CD4-positive, alpha-beta T cell treated with Interleukin-15 for 4 hours (primary cell): ENCODE results near the gene COL28A1.
"Not testable (repeated sequence)": the region's sequence is repeated elsewhere in the genome, so short reads cannot be mapped to it uniquely, and the experiment has no call there.

ENCODE experiments used
- DNase-seq: peaks from one replicate; pipeline ENCODE4 v3.0.0-alpha.2; 2020; ENCODE audit warnings: low spot score

Gene COL28A1

DNA sequence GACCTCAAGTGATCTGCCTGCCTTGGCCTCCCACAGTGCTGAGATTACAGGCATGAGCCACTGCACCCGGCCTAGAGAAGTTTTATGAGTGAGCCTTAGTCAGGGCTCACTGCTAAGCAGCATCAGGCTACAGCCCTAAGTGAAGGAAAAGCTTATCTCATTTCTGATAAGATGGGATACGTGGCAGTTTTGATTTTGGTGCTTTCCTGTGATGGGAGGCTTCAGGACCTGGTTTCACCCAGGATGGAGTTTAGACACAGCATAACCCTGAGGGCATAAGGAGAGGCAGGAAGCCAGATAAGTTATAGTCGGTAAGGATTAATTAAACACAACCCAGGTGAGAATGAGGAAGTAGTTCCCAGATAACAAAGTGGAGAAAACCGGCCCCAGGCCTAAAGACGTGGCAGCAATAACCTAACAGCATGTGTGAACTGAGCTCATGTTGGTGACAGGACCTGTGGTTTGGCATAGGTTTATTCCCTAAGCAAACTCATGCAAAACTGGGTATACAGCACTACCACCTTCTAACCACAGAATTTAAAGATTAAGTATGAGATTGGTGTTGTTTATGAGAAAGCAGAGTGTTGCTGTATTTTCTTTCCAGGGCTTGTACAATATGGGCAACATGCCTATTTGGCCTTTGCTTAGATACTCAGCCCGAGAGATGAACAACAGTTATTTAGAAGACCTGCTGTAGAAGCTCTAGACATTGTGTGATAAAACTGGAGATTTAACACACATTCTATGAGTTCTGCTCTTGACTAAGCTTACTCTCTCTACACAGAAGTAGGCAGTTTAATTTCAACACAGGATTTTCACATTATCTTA is 119.4 kb downstream of the COL28A1 start:
- DNase-seq = peak; percentile 3

DNA sequence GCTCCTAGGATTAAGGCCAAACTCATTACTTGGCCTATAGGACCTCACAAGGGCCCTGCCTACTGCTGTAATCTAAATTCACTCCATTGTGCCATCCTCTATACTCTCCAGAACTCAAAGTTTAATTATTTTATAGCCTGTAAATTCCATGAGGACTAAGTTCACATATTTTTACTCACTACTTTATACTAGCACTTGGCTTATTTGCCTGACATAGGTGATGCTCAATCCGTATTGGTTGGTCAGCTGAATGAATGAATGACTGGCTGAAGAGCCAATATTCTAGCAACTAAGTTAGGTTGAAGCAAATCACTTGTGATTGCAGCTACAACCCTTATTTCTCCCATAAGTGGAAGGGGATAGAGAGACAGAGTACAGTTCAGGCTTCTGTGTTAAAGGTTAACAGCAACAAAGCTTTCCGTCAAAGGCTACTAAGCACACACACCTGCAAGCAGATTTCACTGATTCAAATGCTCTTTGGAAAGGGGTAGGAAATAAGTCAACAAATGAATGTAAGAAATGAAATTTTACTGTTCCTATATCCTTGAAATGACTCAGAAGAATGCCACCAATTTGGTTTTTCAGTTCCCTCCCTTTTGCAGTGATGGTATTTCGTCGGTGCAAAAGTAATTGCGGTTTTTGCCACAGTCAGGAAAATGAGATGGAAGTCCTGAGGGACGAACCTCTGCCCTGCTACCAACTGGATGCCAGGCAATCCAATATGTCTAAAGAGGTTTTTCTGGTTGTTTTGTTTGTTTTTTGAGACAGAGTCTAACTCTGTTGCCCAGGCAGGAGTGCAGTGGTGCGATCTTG is 120.7 kb downstream of the COL28A1 start:
- DNase-seq = no peak

DNA sequence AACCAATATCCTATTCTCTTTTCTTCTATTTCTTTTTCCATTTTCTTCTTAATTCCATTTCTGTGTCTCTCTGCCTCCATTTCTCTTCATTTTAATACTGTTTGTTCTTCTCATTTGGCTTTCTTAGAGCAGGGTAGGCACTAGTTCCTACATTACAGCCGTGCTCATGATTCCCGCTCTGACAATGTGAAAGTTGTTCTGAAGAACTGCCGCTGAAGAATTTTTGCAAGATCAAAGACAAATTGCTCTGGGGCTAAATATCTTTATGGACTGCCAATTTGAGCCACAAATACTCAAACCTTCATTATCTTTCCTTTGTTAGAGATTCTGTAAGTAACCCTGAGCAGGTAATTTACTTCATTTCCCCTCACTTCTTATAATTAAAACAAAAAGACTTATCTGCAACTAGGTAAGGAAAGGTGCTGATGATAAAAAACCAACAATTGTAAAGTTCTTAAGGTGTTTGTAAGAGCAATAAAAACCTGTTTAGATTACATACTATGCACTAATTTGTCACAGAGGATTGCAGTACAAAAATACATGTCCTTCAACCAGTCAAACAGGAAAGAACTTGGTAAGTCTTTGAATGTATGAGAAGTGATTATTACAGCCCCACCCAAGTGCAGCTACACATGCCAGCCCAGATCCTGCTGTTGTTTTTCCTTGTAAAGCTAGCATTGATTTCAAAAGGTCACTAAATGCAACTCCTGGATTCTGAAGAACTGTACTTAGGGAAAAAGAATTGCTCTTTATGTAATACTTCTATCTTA is 127.5 kb downstream of the COL28A1 start:
- no peak for DNase-seq

- DNase-seq = no peak
These were observed 130.2 kb downstream of the COL28A1 start for GRCh38 chr7:7405461-7405860.

- no peak for DNase-seq
These were observed 136.0 kb downstream of the COL28A1 start for GRCh38 chr7:7399707-7400106.

DNA sequence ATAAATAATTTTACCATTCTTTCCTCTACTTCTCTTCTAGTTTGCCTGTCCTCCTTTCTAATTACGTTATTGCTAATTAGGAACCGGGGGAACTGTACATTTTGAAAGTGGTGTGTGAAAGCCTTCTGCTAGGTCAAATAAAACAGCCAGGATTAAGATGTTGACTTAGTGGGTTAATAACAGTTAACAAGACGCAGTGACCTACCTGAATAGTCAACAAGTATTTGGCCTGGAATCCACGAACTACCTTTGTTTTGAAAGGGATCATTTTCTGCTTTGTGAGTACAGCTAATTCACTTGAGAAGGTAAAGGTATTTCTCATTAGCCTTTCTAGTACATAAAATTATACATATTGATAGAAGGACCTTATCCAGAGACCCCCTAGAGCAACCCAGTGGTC is 139.9 kb downstream of the COL28A1 start:
- DNase-seq = no peak

DNA sequence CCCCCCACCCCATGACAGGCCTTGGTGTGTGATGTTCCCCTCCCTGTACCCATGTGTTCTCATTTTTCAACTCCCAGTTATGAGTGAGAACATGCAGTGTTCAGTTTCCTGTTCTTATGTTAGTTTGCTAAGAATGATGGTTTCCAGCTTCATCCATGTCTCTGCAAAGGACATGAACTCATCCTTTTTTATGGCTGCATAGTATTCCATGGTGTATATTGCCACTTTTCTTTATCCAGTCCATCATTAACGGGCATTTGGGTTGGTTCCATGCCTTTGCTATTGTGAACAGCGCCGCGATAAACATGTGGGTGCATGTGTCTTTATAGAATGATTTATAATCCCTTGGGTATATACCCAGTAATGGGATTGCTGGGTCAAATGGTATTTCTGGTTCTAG is 147.5 kb downstream of the COL28A1 start:
- not testable (repeated sequence) for DNase-seq

GRCh38 chr7:7385421-7385820 is 150.3 kb downstream of the COL28A1 start:
- no peak for DNase-seq

- DNase-seq = no peak
These were observed 151.4 kb downstream of the COL28A1 start for GRCh38 chr7:7384228-7384627.

DNA sequence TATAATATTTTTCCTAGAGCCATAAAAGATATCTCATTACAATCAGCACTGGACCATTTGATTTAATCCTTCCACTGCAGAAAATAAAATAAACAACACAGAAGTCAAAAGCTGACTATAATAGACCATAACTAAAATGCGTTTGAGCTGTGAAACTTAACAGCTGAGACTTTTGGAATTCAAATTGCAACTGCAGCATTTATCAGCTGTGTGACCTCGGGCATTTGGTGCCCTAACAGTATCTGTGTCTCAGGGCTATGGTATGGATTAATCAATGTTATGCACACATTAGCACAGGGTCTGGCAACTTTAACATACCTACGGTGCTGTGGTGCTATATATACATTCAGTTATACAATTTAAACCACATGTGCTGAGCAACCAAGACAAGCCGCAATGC is 160.1 kb downstream of the COL28A1 start:
- DNase-seq = no peak

DNA sequence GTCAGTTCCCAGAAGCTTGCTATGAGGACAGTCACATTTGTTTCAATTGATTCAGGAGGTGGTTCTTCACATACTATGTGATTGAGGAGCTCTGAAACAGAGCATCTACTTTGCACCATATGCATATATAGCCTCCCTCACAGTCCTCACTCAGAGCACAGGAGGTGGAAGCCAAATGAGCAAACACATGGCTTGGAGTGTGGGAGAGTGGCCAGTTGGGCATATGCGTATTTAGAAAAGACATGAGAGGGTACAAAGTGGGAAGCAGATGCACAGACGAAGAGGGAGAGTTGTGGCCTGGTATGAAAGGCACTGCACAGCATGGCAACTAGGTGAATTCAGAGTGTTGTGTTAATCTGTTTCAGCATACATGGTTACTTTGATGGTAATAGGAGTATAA is 165.6 kb downstream of the COL28A1 start:
- no peak for DNase-seq

- DNase-seq = no peak
These were observed 166.5 kb downstream of the COL28A1 start for GRCh38 chr7:7369134-7369533.

DNA sequence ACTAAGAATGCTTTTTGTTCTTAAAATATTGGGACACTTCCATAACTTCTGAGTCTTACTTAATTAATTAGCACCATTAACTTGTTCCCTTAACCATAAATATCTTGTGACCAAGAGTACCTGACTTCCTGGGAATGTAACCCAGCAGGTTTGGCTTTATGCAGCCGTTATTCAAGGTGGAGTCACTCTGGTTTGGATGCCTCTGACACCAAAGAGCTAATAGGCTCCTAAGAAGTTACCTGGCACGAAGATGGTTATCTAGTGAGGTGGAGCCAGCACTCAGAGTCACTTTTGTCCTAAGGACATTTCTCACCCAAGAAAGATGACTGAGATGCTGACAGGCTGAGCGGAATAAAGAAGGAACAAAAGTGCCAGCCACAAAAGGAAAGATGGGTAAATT is 181.0 kb downstream of the COL28A1 start:
- DNase-seq = no peak

GRCh38 chr7:7352845-7353244 is 182.8 kb downstream of the COL28A1 start:
- no peak for DNase-seq

GRCh38 chr7:7351832-7352231 is 183.8 kb downstream of the COL28A1 start:
- no peak for DNase-seq

DNA sequence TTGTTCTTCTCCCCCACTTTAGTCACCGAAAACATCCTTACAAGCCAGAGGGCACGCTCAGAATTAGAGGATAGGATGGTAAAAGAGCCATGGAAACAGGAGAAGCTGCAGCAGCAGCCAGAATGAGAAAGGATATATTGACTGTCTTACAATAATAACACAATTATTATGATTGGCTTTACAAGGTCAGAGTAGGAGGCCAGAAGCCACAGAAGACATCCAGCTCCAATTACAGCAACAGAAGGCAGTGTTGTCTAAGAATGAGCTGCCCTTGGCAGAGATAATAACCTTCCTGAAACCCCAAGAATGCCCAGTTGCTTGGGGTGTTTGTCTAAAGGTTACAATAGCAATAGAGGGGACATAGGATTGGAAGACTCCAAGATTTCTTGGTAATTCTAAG is 184.5 kb downstream of the COL28A1 start:
- no peak for DNase-seq

DNA sequence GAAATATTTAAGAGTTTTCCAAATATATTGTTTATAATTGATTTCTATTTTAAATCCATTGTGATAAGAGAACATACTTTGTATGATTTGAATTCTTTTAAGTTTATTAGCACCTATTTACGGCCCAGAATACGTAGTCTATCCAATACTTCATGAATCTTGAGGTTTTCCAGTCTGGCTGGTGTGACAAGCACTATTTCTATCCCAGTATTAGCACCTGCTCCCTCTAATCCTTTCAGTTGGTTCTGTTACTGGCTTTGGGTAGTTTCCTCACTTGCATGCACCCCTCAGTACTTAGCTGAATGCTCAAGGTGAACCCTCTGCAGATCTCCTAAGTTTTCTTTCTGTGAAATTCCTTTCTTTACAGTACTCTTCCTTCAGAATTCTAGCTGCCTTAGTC is 186.5 kb downstream of the COL28A1 start:
- DNase-seq = no peak

GRCh38 chr7:7347045-7347444 is 188.6 kb downstream of the COL28A1 start:
- DNase-seq = no peak

DNA sequence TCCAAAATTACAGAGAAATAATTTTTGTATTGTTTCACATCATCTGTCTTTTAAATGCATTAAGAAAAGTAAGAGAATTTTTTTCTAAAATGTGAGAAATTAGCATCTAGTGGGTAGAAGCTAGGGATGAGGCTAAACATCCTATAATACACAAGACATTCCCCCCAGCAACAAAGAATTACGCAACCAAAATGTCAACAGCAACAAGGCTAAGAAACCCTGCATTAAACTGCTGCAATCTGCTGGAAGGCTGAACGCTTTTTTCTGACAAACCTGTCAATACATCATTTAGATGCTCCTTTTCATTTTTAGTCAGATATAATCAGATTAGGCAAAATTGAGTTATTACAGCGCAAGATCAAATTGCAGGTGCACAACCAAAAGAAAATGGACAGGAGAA is 191.1 kb downstream of the COL28A1 start:
- no peak for DNase-seq

DNA sequence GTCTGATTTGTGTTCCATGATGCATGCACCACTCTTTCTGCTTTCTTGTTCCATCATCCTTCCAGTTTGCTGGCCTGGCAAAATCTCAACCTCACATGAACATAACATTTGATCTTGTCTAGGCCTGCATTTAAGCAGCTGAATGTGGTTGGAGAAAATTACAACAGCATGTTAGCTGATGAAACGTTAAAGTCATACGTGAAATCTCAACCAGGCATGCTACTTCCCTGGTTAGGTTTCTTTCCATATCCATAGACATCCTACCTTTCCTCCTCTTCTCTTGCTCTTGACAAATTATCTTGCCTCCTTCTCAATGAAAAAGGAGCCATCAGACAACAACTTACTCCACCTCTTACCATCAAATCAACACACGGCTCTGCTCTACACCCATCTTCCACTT is 199.8 kb downstream of the COL28A1 start:
- no peak for DNase-seq

- no peak for DNase-seq
These were observed 200.5 kb downstream of the COL28A1 start for GRCh38 chr7:7335215-7335614.

GRCh38 chr7:7333610-7334009 is 202.1 kb downstream of the COL28A1 start:
- DNase-seq = no peak

DNA sequence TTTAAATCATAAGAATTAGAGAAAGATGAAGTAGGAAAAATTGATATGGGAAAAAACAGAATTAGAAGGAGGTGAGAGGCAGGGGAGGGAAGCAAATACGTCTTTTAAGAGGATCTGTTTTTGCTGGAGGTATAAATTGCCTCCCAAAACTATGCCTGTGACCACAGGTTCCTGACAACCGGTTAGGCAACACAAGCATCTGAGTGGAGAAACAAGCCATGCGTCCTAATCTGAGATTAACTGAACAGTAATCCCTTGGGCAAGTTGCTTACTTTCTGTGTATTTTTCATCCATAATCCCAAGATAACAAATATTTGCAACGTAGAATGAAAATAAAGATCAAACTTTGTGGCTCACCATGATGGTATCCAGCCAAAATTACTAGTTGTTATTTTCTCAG is 204.2 kb downstream of the COL28A1 start:
- no peak for DNase-seq
